Vagina (tissue), 2 donors: ENCODE results near the gene HFE. TPM values are rescaled to one million over a fixed set of nuclear protein-coding genes. Genes with fewer than 3 reads are reported as not detected.

Source experiments
- DNase-seq, 2 donors: peaks; one replicate each; pipeline ENCODE4 v3.0.0-alpha.2; 2017; ENCODE audit errors: extremely low spot score in 2 of 2
- H3K27ac ChIP-seq: fragments of 200-600 bp; sonication (generic); one replicate; pipeline ENCODE4 v1.5.1; 2019
- H3K27me3 ChIP-seq: fragments of 200-600 bp; sonication (generic); one replicate; pipeline ENCODE4 v1.5.1; 2019
- H3K36me3 ChIP-seq, 2 donors: fragments of 200-600 bp; sonication (generic); one replicate each; pipeline ENCODE4 v1.5.1; 2017 to 2019
- H3K4me1 ChIP-seq: fragments of 200-600 bp; sonication (generic); one replicate; pipeline ENCODE4 v1.5.1; 2019
- H3K4me3 ChIP-seq, 2 donors: fragments of 200-600 bp; sonication (generic); 1 replicate in 1 of 2; 2 replicates in 1 of 2; pipeline ENCODE4 v1.5.1; 2016 to 2019
- H3K9me3 ChIP-seq: fragments of 200-600 bp; sonication (generic); one replicate; pipeline ENCODE4 v1.5.1; 2019
- CTCF ChIP-seq, 3 experiments: fragments of 450-650 bp in 2 of 3; fragments of 200-600 bp in 1 of 3; sonication (generic) in 1 of 3; IDR thresholded peaks; one replicate each; pipeline ENCODE4 v1.5.1; 2017 to 2019; ENCODE audit warnings: antibody characterized with exemption in 3 of 3, mild to moderate bottlenecking in 2 of 3, moderate library complexity in 2 of 3
- POLR2A ChIP-seq, 2 donors: fragments of 450-650 bp; IDR thresholded peaks; one replicate each; pipeline ENCODE4 v1.6.1; 2017; ENCODE audit warnings: antibody characterized with exemption in 2 of 2, mild to moderate bottlenecking in 2 of 2, moderate library complexity in 2 of 2
- POLR2AphosphoS5 ChIP-seq, 2 donors: sonication (generic); formaldehyde crosslinking; IDR thresholded peaks; one replicate each; pipeline ENCODE4 v1.9.0; 2017; ENCODE audit warnings: antibody characterized with exemption in 2 of 2, mild to moderate bottlenecking in 2 of 2, low read depth in 1 of 2; ENCODE audit not compliant: insufficient read depth in 1 of 2
- intact Hi-C: fragments of 100-400 bp; cut with DNase I; formaldehyde crosslinking; loops from one replicate; pipeline ENCODE4 v1.15.1; 2023
- total RNA-seq: library from RNA; depleted of rRNA; stranded (reverse); fragments of >200 nt; gene quantifications from one replicate; pipeline ENCODE4 v1.2.3, GENCODE V29; 2016

HFE gene
- total RNA-seq, 1 donor from 2014 or later = 7.6 TPM

- peak overlapping the region; percentile 63 to 69 for H3K4me3 ChIP-seq
- intact Hi-C loops = no loop called here
- no peaks in the 10 kb centered on the region for H3K9me3 ChIP-seq
- H3K27me3 ChIP-seq = no peaks in the 10 kb centered on the region
- H3K36me3 ChIP-seq = no peaks in the 10 kb centered on the region
- no peak for TF ChIP-seq POLR2A (IDR thresholded peaks at IDR 0.05)
- TF ChIP-seq POLR2AphosphoS5 (IDR thresholded peaks at IDR 0.05; ENCODE audit: insufficient read depth in 1 of 2, low read depth in 1 of 2) = no peak
- no peak for TF ChIP-seq CTCF (IDR thresholded peaks at IDR 0.05)
- H3K27ac ChIP-seq = peak overlapping the region; percentile 81
- no peak for DNase-seq
- H3K4me1 ChIP-seq = peaks cover 15% of the 10 kb centered on the region
Observed at GRCh38 chr6:26053992-26054780, 33.0 kb upstream of the HFE start.

- TF ChIP-seq POLR2A (IDR thresholded peaks at IDR 0.05) (peak in 1 of 2 donors; percentile 43), POLR2AphosphoS5 (IDR thresholded peaks at IDR 0.05; ENCODE audit: insufficient read depth in 1 of 2, low read depth in 1 of 2) (peak in 1 of 2 donors; percentile 79), CTCF (IDR thresholded peaks at IDR 0.05) (peak in 1 of 3 experiments; percentile 41)
- peak in 1 of 2 donors; percentile 97 for DNase-seq
- Histone ChIP-seq H3K4me3 (peak overlapping the region; percentile 63 to 69), H3K4me1 (peaks cover 15% of the 10 kb centered on the region), H3K9me3 (no peaks in the 10 kb centered on the region), H3K27me3 (no peaks in the 10 kb centered on the region), H3K27ac (peak overlapping the region; percentile 81), H3K36me3 (no peaks in the 10 kb centered on the region)
- intact Hi-C loops = no loop called here
Observed at GRCh38 chr6:26054781-26055718, 32.2 kb upstream of the HFE start.

GRCh38 chr6:26055719-26056582 is 31.3 kb upstream of the HFE start:
- peak overlapping the region; percentile 63 to 69 for H3K4me3 ChIP-seq
- H3K4me1 ChIP-seq = peaks cover 15% of the 10 kb centered on the region
- TF ChIP-seq POLR2AphosphoS5 (IDR thresholded peaks at IDR 0.05; ENCODE audit: insufficient read depth in 1 of 2, low read depth in 1 of 2) (peak; percentile 88 to 100), POLR2A (IDR thresholded peaks at IDR 0.05) (peak in 1 of 2 donors; percentile 98), CTCF (IDR thresholded peaks at IDR 0.05) (no peak)
- intact Hi-C loops = loop anchor here (2.0 kb wide), 2 partner anchors 43 to 69 kb away; a partner anchor contains a TSS
- H3K36me3 ChIP-seq = no peaks in the 10 kb centered on the region
- H3K9me3 ChIP-seq = no peaks in the 10 kb centered on the region
- peak overlapping the region; percentile 81 for H3K27ac ChIP-seq
- peak in 1 of 2 donors; percentile 96 for DNase-seq
- H3K27me3 ChIP-seq = no peaks in the 10 kb centered on the region

GRCh38 chr6:26056583-26057350 is 30.5 kb upstream of the HFE start:
- TF ChIP-seq CTCF (IDR thresholded peaks at IDR 0.05) = no peak
- TF ChIP-seq POLR2A (IDR thresholded peaks at IDR 0.05) = no peak
- TF ChIP-seq POLR2AphosphoS5 (IDR thresholded peaks at IDR 0.05; ENCODE audit: insufficient read depth in 1 of 2, low read depth in 1 of 2) = peak in 1 of 2 donors; percentile 6
- Histone ChIP-seq H3K4me3 (peak overlapping the region; percentile 63 to 69), H3K27me3 (no peaks in the 10 kb centered on the region), H3K9me3 (no peaks in the 10 kb centered on the region), H3K36me3 (no peaks in the 10 kb centered on the region), H3K4me1 (peaks cover 15% of the 10 kb centered on the region), H3K27ac (peak overlapping the region; percentile 81)
- intact Hi-C loops = loop anchor here (2.0 kb wide), 2 partner anchors 42 to 68 kb away; a partner anchor contains a TSS
- no peak for DNase-seq
